HL-60 (cell line): ENCODE results near the gene FTSJ1.

Source experiments
- DNase-seq, 2 experiments: peaks; one replicate each; pipeline ENCODE4 v3.0.0-alpha.2; 2010 to 2020; ENCODE audit warnings: low read depth in 1 of 2, low spot score in 1 of 2
- H3K27ac ChIP-seq: fragments of 250-450 bp; sonication (Bioruptor Pico); replicated peaks from 2 replicates; pipeline ENCODE4 v1.5.1; 2020; ENCODE audit warnings: mild to moderate bottlenecking, moderate library complexity
- H3K27me3 ChIP-seq: fragments of 250-450 bp; sonication (Bioruptor Pico); 2 replicates; pipeline ENCODE4 v1.5.1; 2021; ENCODE audit warnings: mild to moderate bottlenecking, moderate library complexity; ENCODE audit not compliant: insufficient read depth, poor library complexity, severe bottlenecking
- H3K4me3 ChIP-seq: replicated peaks from 2 replicates; pipeline ENCODE4 v1.5.1; 2011; ENCODE audit warnings: mild to moderate bottlenecking, control low read depth, low read length; ENCODE audit not compliant: insufficient read depth
- CTCF ChIP-seq: IDR thresholded peaks from one replicate; pipeline ENCODE4 v1.5.1; 2011; ENCODE audit warnings: low read length, control low read depth, inconsistent platforms; ENCODE audit not compliant: insufficient read depth
- GABPA ChIP-seq: IDR thresholded peaks from 2 replicates; pipeline ENCODE4 v1.6.1; 2012; ENCODE audit warnings: low read depth
- POLR2AphosphoS5 ChIP-seq: IDR thresholded peaks from 2 replicates; pipeline ENCODE4 v1.6.1; 2012; ENCODE audit warnings: low read depth
- REST ChIP-seq: IDR thresholded peaks from 2 replicates; pipeline ENCODE4 v1.6.1; 2012; ENCODE audit warnings: low read depth; ENCODE audit not compliant: insufficient replicate concordance
- SPI1 ChIP-seq: IDR thresholded peaks from 2 replicates; pipeline ENCODE4 v1.6.1; 2012; ENCODE audit warnings: low read depth, mild to moderate bottlenecking, borderline replicate concordance

The FTSJ1 gene

GRCh38 chrX:48460031-48460430, 16.0 kb upstream of the FTSJ1 start:
- H3K27me3 ChIP-seq: no peaks in the 10 kb centered on the region
- DNase-seq: no peak
- H3K27ac ChIP-seq: no peak overlapping the region
- no peak for TF ChIP-seq SPI1
- no peak for TF ChIP-seq REST
- no peak for TF ChIP-seq POLR2AphosphoS5
- TF ChIP-seq CTCF: no peak
- TF ChIP-seq GABPA: no peak
- no peak overlapping the region for H3K4me3 ChIP-seq

DNA sequence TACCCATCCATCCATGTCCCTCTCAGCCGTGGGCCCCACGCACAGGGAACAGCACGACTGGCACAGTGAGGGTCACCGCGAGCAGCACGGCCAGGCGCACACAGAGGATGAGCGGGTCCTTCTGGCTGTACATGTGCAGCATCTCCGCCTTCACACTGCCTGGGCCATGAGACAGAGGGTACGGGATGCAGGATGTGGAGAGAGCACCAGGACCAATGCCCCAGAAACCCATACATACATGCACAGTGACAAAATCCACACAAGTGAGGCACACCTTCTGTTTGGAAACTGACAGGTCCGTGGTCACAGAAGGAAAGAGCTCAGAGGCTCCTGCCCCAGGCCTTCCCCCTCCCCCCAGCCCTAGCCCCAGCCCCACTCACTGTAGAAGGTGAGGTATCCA, 15.4 kb upstream of the FTSJ1 start:
- DNase-seq: no peak
- no peak overlapping the region for H3K27ac ChIP-seq
- no peaks in the 10 kb centered on the region for H3K27me3 ChIP-seq
- TF ChIP-seq POLR2AphosphoS5 (no peak), SPI1 (no peak), GABPA (no peak), CTCF (no peak), REST (no peak)
- H3K4me3 ChIP-seq: no peak overlapping the region

- no peak for DNase-seq
- no peak overlapping the region for H3K4me3 ChIP-seq
- no peaks in the 10 kb centered on the region for H3K27me3 ChIP-seq
- H3K27ac ChIP-seq: no peak overlapping the region
- TF ChIP-seq REST: no peak
- TF ChIP-seq SPI1: no peak
Measured at GRCh38 chrX:48461830-48462229, 14.2 kb upstream of the FTSJ1 start.
